NAMALWA (cell line): ENCODE measurements around the gene CALN1.
"Not testable (repeated sequence)": the region's sequence is repeated elsewhere in the genome, so short reads cannot be mapped to it uniquely, and the experiment has no call there.

Source experiments
- DNase-seq: peaks from one replicate; pipeline ENCODE4 v3.0.0-alpha.2; 2015; ENCODE audit warnings: low spot score

Gene CALN1

DNA sequence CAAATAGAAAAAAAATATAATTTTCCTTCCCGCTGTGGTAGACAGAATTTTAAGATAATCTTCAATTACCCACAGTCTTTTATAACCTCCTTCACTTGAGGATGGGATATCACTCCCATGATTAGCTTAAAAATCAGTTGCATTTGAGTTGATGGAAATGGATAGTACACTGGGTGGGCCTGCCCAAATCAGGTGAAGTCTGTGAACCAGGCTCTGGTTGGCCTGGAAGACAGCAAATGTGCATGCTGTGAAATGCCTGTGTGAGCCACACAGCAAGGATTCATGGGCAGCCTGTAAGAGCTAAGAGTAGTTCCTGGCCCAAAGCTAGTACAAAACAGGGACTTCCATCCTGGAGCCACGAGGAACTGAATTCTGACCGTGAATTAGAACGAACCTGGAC, 548.0 kb downstream of the CALN1 start:
- no peak for DNase-seq

DNA sequence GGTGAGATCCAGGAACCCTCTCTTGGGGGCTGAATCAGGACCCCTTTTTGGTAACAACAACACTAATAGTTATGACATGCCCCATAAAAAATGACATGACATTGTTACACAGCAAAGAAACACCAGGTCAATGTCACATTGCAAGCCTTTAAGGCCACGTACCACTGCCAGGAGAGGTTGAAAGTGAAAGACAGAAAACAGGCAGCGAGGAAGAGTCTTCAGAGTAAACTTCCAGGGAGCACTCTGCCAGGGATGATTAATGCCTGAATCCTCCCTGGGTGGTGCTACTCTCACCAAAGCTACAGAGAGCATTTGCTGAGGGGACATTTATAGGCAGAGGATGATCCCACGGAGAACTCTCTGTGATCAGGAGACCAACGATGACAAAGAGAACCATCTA, 551.6 kb downstream of the CALN1 start:
- no peak for DNase-seq

DNA sequence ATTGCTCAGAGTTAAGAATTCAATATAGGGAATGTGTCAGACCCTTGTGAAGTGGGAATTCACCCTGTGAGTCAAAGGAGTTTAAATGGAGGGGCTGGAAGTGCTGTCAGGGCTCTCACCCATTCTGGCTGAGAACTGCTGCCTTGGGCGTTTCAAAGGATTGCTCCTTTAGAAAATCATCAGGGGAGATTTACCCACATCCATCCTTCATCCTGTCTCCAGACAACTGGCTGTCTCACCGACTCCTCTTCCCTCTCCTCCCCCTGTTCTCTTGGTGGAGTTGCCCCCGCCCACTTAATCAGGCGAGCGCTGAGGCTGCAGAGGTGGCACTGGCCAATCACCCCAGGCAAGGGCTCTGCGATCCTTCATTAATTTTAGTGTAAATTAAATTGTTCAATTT, 554.8 kb downstream of the CALN1 start:
- DNase-seq = no peak

DNA sequence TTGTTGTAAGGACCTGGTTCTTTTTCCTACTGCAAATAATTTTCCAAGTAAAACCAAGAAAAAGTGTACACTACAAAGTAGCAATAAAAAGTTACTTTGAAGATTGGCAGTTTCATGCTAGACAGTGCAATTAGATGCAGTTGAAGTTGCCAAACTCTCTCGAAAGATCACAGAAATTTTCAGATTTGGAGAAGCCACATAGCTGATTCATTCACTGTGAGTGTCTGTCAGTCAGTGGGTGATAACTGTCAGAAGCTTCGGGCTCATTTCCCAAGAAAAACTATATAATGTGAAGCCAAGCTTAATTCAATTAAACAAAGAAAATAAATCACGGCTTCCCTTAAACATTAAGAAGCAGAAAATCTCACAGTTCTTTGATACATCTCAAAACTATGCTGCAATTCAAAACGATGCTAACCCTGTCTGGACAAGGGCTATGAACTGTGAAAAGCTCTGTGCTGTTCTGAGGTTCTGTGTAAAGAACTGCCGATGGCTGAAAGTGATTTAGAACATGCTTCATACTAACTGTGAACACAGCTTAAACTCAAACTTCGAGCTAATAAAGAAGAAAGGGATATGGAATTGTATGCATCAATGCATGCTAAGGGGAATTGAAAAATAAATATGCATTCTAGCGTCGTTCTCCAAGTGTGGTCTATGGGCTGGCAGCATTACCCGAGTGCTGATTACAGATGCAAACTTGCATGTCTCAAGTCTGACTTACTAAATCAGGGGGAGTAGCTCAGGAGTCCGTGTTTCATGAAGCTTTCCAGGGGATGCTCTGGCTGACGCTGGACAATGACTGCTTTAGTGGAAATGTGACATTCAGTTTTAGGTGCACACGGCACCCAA, 557.4 kb downstream of the CALN1 start:
- DNase-seq = no peak

DNA sequence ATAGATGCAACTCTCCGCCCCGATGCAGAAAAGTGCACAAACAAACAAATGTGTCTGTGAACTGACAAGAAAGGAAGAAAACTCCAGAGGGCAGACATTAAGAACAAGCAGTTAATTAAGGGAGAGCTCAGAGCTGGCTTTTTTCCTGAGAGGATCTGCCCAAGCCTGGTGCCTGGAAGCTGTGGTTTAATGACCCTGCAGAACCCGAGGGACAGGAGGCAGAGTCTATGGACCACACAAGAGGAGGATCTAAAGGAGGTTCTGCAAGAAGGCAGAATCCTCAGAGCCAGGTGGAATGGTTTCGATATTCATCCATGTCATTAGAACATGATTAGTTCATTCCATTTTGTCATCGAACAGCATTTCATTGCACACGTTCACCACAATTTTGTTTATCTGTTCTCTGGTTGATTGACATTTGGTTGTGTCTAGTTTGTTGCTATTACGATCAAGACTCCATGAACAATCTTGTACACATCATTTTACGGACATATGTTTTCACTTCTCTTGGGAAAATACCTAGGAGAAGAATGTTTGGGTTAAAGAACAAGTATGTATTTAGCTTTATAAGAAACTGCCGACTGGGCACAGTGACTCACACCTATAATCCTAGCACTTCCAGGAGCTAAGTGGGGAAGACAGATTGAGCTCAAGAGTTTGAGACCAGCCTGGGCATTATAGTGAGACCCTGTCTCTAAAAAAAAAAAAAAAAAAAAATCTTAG, 560.2 kb downstream of the CALN1 start:
- DNase-seq = no peak

DNA sequence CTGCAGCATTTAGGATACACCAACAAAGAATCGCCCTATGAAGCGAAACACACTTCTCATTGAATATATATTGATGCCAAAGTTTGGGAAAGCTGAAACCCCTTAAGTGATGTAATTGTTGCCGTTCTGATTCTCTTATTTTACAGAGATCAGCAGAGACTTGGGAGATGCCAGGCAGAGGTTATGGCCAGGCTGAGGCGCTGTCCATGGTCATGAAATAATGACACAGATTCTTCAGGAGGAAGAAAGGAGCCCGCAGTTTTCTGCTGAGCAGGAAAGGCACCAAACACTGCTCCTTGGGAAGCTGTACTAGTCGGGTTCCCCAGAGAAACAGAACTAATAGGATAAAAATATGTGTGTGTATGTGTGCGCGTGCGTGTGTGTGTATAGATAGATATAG, 566.0 kb downstream of the CALN1 start:
- DNase-seq = no peak

DNA sequence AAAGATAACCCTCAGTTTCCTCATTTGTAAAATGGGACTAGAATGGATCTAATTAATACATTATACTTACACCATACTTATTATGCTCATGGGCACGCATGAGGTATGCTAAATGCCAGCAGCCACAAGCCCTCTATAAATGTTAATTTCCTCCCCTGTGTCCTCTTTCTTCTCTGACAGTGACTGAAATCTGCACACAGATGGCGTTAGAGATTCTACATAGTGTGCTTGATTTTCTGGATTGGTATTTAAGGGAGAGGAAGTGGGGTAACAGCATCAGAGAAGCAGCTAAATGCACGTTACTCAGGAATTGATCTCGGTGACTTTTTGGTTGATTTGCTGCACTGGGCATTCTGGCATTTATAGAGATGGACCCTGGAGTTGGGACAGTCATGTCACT, 568.5 kb downstream of the CALN1 start:
- peak; percentile 19 for DNase-seq

DNA sequence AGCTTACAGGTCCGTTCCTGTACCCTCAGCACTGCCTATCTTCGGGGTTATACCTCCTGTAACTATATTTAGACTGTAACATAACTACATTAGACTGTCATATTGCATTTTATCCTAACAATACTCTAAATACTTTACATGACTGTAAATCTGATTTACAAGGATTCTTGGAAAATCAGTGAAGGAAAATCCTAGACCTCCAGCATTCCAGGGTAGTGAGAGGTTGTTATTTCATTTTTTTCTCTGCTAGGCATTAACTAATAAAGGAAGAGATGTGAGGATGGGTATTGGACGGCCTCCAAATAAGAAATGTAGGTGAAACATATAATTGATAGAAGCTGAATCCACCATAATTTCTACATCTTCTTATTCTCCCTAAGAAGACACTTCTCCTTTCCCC, 569.4 kb downstream of the CALN1 start:
- no peak for DNase-seq

DNA sequence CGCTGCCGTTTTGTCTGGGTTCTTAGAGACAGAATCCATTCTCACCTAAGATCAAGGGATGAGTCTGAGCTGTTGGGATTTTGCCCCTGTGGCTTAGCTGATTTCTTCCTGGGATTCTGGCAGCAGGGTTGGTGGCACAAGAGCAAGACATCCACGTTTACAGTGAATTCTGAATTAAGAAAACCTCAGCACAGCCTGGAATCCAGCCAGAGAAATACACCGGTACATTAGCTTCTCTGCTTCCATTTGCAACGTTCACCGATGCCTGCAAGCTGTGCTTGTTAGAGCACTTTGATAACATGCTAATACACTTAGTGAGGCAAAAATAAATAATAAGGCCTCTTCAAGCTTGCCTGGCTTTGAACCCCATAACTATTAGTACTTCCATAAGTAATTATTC, 569.8 kb downstream of the CALN1 start:
- no peak for DNase-seq

DNA sequence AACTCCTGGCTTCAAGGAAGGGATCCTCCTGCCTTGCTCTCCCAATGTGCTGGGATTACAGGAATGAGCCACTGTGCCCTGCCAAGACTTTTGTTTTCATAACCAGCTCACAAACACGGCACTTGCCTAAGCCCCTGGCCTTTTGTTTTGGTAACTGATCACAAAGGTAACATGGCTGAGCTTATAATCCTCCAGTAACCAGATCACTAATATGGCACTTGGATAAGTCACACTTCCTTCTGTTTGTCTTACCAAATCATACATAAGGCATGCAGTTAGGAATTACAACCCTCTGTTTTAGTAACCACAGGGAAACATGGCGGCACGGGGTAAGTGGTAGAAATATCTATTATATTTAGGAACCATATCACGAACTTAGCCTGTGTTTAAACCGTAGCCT, 577.1 kb downstream of the CALN1 start:
- DNase-seq = no peak

DNA sequence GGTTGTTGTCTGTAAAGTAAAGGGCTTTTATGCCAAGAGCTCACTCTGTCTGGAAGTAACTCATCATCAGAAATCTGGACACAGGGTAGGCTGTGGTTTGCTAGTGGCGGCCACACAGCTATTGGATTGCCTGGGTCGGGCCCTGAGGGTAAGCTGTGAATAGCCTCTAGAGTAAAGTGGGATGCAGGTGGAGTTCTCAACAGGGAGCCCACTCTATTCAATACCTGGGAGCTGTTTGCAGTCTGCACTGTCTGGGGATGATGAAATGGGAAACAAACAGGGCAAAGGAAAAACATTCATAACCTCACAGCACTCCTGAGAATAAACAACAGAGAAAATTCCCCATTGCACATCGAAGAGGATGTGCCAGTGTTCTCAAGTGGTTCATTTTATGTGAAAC, 582.6 kb downstream of the CALN1 start:
- DNase-seq = no peak

DNA sequence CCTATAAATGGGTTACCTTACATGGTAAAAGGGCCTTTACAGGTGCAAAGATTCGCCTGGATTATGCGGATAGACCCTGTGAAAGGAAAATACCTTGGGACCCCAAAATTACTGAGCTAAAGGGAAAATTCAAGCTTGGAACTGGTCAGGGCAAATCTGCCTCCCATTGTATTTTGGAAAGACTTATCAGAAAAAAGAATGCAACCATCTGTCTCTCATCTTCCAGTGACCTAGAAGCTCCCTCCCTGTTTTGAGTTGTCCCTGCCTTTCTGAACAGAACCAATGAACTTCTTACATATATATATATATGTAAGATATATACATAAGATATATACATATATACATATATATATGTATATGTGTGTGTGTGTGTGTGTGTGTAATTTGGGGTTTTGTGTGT, 583.8 kb downstream of the CALN1 start:
- DNase-seq = no peak

DNA sequence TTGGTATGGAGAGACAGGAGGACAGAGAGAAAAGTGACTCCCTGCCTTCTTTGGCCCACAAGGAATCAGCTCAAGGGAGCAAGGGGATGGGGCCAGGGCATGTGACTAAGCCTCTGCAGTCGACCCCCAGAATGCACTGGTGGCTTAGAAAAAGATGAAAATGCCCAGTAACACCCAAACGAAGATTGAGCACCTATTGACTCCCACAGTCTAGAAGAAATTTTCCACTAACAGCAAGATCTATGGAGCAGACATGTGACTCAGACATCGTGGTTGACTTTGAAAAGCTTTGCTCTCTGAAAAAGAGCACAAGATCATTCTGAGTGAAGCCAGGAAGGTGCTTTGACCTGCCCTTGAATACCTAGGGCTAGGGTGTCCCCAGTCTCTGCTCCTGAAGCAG, 586.0 kb downstream of the CALN1 start:
- no peak for DNase-seq

DNA sequence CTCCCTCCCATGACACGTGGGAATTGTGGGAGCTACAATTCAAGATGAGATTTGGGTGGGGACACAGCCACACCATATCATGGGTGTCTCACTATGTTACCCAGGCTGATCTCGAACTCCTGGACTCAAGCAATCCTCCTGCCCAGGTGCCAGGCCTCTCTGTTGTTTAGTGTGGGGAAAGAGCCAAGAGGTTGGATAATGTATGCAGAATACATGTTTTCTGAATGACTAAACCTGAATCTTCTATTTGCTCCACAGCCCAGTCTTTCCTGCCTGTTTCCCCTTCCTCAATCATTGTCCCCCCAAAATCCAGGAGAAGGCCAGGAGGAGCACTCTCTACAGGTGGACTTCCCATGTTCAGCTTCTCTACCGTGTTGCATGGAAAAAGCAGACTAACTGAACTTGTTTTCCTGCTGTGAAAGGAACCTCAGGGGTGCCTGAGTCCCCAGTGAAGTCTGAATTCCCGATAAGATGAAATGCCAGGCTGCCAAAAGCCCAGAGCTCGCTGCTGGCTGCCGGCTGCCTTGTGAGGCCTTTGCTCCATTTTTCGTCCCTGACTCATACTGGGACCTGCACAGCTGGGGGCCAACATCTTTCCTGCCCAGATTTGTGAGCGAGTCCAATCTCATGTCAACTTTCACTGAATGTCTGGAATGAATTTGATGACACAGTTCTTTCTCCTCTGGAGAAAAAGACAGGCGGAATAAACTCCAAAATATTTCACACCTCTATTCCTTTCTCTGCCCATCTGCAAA, 588.0 kb downstream of the CALN1 start:
- DNase-seq = no peak

DNA sequence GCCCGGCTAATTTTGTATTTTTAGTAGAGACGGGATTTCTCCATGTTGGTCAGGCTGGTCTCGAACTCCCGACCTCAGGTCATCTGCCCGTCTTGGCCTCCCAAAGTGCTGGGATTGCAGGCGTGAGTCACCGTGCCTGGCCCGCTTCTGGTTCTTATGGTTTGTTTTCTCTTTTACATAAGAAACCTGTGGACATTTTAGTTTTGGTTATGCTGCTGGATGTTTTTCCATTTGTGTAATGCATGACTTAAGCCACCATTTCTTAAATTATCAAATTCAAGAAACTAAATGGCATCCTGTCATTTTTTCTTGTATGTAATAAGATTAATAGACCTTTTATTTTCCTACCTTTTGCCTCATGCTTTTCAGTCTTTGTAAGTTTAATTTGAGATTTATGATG, 589.7 kb downstream of the CALN1 start:
- DNase-seq = not testable (repeated sequence)

DNA sequence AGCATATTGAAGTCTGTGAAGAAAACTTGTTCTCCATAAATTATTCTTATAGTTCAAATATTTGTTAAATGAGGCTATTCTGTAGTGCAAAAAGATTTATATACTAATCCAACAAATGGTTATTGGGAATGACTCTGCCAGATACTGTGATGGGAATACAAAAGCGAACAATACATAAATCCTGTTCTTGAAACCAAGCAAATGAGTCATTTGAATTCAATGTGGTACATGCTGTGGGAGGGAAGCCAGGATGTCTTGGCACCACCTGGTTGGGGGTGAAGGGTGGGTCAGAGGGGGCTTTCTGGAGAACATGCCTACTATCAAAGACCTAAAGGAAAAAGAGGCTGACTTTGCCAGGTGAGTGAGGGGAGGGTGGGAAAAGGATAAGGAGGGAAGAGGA, 594.2 kb downstream of the CALN1 start:
- DNase-seq = no peak

DNA sequence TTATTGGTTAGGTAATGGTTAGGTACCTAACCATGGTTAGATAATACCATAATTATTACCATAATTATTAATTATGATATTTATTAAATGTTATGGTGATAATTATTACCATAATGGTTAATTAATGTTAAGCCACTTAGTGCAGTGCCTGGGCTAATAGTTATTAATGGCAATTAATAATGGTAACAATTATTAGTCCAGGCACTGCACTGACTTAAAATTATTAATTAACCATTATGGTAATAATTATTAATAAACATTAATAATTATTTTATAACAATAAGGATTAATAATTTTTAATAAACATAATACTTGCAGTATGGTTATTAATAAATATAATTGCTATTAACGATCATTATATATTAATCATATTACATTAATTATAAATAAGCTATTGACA, 604.0 kb downstream of the CALN1 start:
- DNase-seq = no peak

DNA sequence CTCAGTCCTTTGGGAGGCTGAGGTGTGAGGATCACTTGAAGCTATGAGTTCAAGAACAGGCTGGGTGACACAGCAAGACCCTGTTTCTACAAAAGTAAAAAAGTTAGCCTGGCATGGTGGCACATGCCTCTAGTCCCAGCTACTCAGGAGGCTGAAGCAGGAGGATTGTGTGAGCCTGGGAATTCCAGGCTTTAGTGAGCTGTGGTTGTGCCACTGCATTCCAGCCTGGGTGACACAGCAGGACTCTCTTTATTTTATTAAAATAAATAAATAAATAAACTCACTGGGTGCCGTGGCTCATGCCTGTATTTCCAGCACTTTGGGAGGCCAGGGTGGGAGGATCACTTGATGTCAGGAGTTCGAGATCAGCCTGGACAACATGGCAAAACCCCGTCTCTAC, 607.9 kb downstream of the CALN1 start:
- DNase-seq = no peak

DNA sequence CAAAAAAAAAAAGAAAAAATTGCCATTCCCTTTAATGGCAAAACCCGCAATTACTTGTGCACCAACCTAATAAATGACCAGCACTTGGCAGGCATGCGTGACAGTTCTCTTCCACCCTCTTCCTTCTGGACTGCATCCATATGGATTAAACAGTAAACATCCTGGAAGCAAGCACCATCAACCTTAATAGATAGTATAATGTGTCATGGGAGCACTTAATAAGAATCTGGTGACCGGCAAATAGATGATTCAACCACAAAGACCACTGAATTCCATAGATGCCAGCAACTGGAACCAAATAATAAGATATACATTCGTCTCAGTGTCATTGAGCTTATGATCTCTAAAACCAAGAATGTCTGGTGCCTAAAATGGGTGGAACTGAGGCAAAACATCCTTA, 610.2 kb downstream of the CALN1 start:
- no peak for DNase-seq

DNA sequence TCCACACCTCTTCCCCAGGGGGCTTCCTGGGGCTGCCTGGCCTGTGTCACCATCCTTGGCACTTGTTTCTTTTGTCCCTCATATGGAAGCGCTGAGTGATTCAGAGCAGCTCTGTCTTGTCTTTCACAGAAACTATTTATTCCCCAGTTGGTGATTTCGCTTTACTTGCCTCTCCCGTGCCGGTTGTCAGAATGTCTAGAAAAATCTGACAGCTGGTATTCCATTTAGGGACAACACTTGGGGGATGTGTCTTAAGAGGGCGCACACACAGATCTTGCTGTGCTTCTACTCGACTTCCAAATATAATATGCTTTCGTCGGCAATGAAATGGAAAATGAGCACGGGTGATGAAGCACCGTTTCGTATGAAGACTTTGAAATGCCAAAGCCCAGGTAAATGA, 611.8 kb downstream of the CALN1 start:
- no peak for DNase-seq

DNA sequence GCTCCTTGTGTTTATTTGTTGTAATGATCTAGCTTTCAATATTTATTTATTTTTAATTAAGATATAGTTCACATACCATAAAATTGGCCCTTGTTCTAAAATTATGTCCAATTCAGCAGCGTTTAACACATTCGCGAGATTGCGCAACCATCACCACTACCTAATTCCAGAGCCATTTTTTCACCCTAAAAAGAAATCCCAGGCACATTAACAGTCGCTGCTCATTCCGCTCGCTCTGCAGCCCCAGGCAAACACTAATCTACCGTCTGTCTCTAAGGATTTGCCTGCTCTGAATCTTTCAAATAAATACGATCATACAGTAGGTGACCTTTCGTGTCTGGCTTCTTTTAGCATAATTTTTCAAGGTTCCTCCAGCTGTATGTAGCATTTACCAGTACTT, 616.7 kb downstream of the CALN1 start:
- no peak for DNase-seq

DNA sequence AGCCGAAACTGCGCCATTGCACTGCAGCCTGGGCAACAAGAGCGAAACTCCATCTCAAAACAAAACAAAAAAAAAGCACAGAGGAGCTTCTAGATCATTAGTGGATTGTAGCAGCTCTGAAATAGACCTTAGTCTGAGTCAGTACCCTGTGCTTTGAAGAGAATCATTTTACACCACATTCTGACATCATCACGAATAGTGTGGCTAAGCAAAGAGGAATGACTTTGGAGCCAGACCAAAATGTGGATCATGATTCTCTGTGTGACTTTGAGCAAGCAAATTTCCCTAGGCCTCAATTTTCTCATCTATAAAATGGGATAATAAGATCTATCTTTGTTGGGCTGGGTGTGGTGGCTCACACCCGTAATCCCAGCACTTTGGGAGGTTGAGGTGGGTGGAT, 618.9 kb downstream of the CALN1 start:
- DNase-seq = no peak

DNA sequence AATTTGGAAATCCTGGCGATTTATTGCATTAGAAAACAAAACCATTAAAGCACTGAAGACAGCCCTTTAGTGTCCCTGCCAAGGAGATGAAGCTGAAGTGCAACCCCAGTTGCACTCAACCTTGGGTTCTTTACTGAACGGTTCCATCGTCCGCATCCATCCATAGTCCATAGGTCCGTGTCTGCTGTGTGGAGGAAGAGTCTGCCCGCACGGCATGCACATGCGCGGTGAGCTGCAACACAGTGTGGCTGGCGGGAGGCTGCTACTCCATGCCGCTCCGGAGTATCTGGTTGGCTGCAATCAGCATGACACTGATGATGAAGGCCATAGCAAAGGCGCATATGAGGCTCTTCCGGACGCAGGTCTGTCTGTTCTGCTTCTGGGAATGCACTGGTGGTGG, 624.6 kb downstream of the CALN1 start:
- no peak for DNase-seq
